GM13977 (cell line): ENCODE results near the gene TFG.
"Not testable (repeated sequence)": the region's sequence is repeated elsewhere in the genome, so short reads cannot be mapped to it uniquely, and the experiment has no call there.

Source experiments
- DNase-seq: peaks from one replicate; pipeline ENCODE4 v3.0.0; 2012; ENCODE audit warnings: low spot score
- CTCF ChIP-seq: IDR thresholded peaks from 2 replicates; pipeline ENCODE4 v1.5.1; 2012; ENCODE audit warnings: mild to moderate bottlenecking, control low read depth; ENCODE audit not compliant: insufficient read depth; ENCODE audit errors: extremely low read depth, missing control alignments
- in situ Hi-C: fragments of 300-500 bp; cut with MboI; formaldehyde crosslinking; loops from one replicate; pipeline ENCODE4 v1.12.0; 2022; ENCODE audit warnings: low sequenced_read_pairs, low pct_unique_long_range_greater_than_20kb, mixed read lengths, inconsistent platforms; ENCODE audit not compliant: unreplicated experiment

TFG gene

GRCh38 chr3:100708989-100709841 is at the start of gene TFG:
TFG (plus strand) TSS chr3:100709494; CDS start chr3:100713686, 4,192 bp downstream.
- DNase-seq: peak; percentile 98
- in situ Hi-C loops: no loop called here
- no peak for TF ChIP-seq CTCF

DNA sequence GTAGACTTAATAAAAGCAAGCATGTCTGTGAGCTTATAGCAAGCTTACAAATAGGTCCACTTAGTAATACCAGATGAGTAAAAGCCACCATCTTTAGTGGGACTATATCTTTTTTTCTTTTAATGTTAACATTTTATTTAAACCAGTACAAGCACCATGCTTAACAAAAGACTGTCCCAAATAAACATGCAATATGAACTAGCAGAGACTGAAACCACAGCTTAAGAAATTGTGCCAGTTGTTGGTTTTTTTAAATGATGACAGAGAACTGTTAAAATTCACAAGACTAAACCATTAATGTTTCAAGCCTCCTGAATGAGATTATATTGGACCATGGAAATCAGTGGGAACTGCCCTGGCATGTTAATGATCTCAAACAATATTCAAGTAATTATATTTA is 48.0 kb upstream of the TFG start:
- in situ Hi-C loops, DNase-seq: not testable (repeated sequence)

- no peak for TF ChIP-seq CTCF
- DNase-seq: no peak
- in situ Hi-C loops: no loop called here
Measured at GRCh38 chr3:100662113-100662823, 47.0 kb upstream of the TFG start.

DNA sequence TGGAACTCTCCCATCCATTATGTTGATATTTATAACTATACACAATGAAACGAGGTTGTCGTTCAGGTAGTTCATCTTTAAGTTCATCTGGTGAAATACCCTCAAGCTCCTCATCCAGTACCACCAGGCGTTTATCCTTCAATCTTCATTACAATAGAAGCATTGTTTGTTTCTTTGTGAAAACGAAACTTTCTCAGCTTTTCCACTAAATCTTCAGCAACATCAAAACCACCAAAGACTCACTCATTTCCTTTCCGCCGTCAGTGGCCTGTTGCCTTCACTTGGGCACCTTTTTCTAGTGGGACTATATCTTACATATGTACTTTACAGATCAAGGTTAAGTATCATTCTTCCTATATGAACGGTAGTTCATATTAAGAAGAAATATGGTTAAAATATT is 44.1 kb upstream of the TFG start:
- DNase-seq: no peak
- in situ Hi-C loops: no loop called here
- TF ChIP-seq CTCF: no peak

GRCh38 chr3:100666699-100667098 is 42.6 kb upstream of the TFG start:
- in situ Hi-C loops, DNase-seq: not testable (repeated sequence)

- DNase-seq, in situ Hi-C loops: not testable (repeated sequence)
Measured at GRCh38 chr3:100667316-100667715, 42.0 kb upstream of the TFG start.

GRCh38 chr3:100670995-100671394 is 38.3 kb upstream of the TFG start:
- in situ Hi-C loops, DNase-seq: not testable (repeated sequence)

GRCh38 chr3:100681496-100681895 is 27.8 kb upstream of the TFG start:
- TF ChIP-seq CTCF: no peak
- in situ Hi-C loops: no loop called here
- no peak for DNase-seq
